GM18907 (cell line): ENCODE data around the gene TTLL5.

Experiments used
- ATAC-seq: cut with Tn5 transposase; IDR thresholded peaks from one replicate; pipeline ENCODE4 v1.9.1; 2021; ENCODE audit warnings: mild to moderate bottlenecking, moderate library complexity; ENCODE audit not compliant: unreplicated experiment

The TTLL5 gene

DNA sequence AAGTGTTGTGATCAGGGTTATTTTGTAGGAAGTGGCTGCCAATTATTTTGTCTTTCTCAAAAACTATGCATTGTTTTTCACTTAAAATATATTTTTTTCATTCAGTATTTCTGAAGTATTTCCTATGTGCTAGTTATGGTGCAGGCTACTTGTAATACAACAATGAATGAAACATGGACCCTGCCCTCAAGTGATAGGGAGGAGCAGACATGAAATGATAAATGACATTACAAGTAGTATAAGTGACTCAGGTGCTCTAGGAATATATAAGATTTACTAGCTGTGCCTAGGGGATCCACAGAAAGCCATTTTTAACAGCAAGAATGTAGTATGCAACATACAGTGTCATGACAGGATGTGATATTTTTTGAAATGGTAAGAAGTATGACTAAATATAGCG, 65.3 kb downstream of the TTLL5 start:
- ATAC-seq = no peak

DNA sequence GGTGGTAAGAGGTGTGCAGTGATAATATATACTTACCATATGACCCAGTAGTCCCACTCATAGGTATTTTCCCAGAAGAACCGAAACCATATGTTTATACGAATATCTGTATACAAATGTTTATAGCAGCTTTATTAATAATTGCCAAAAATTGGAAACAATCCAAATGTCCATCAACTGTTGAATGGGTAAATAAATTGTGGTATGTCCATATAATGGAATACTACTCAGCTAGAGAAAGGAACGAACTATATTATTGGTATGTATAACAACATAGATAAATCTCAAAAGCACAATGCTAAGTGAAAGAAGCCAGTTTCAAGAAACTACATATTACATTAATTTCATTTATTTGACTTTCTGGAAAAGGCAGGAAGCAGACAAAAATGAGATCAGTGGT, 66.1 kb downstream of the TTLL5 start:
- no peak for ATAC-seq

DNA sequence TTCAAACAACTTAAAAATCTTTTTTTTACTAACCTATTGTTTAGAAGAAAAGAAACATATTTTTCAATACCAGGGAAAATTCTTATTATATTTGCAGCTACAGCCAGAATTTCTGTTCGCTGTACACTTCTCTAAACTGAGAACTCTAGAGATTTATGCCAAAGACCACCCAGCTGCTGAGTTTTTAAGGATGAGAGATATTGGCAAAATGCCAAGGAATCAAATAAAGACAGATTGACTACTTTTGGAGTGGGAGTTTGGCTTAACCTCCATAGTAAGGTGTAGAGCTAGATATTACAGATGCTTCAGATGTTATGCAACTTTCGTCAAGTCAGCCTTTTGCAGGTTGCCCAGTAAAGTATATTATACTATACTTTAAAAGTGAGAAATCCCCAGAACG, 71.8 kb downstream of the TTLL5 start:
- no peak for ATAC-seq

DNA sequence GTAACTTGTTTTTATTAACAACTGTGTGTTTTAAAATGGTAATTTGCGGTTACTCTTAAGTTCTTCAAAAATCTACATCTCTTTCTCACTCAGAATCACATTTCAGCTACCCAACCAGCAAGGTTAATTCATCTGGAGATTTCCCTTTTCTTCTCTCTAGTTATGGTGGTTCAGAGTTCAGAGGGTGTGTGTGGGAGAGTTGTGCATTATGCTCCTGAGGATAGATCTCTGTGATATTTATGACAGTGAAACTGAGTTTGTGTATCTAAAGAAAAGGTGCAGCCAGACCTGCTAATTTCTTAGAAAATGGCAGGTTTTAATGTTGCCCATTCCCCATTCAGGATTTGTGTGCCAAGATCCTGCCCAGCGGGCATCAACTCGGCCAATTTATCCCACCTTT, 73.8 kb downstream of the TTLL5 start:
- no peak for ATAC-seq

DNA sequence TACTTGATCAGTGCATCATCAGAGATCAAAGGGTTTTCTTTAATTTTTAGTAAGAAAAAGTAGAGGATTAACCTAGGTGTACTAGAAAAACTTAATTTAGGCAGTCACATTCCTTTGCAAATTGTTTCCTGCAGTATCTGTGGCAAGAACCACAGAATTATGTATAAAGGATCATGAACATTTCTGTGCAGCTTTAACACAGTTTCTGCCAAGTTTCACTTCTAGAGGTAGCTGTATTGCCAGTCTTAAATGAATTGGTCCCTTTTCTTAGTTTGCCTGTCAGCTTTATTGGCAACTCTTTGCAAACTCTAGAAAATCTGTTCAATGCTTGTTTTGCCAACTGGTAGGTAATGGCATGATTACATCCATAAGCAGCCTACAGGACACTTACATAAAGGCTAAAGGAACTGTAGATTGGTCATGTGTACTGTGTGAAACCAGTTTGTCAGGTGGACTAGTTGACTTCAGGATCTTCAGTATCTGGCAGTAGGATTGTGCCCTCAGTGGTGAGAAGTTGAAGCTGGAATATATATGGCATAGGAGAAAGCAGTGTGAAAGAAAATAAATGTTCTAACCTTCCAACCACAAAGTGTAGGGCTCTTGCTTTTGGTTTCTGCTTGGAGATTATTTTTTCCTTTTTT, 75.9 kb downstream of the TTLL5 start:
- no peak for ATAC-seq

DNA sequence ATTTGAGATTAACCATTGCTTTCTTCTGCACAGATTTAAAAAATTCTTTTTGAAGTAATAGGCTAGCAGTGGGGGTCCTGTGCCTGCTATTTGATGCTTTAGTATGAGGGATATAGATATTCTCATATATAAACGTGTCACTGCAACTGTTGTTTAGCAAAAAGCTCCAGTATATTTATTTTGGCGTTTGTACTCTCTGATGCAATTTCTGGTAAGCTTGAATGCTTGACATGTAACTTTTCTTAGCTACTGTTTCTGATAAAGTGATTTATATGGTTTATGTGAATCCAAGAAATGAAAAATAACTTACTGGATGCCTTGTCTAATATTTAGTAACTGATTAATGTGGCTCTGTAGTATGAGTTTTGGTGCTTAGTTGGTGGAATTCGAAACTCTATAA, 77.1 kb downstream of the TTLL5 start:
- no peak for ATAC-seq

DNA sequence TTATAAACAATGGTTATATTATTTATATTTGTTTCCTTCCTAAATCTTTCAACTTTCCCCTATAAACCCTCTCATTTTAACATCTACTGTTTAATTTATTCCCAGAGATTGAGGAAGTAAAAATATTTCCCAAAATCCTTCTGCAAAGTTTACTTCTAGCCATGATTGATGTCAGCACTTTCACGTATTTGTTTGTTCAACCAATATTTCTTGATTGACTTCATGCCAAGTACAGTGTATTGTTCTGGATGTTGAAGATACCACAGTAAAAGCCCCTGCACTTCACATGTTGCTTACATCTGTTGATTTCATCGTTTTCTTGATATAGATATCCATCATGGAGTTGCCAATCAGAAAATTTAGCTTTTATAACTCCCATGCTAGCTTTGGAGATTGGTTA, 81.8 kb downstream of the TTLL5 start:
- ATAC-seq = no peak

DNA sequence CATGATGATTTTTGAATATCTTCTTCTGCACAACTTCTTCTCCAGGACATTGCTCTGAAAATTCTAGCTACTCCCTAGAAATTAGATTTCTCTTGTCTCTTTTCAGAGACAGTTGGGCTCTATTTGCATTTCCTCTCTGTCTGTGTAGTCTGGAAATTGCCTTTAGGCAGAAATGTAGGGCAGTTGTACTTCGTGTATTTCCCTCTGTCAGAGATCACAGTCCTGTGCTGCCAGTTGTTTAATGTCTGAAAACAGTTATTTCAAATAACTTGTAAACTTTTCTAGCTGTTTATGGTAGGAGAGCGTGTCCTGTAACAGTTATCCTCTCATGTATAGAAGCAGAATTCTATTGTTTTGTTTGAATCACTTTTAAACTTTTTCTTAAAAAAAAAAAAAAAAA, 86.9 kb downstream of the TTLL5 start:
- no peak for ATAC-seq

DNA sequence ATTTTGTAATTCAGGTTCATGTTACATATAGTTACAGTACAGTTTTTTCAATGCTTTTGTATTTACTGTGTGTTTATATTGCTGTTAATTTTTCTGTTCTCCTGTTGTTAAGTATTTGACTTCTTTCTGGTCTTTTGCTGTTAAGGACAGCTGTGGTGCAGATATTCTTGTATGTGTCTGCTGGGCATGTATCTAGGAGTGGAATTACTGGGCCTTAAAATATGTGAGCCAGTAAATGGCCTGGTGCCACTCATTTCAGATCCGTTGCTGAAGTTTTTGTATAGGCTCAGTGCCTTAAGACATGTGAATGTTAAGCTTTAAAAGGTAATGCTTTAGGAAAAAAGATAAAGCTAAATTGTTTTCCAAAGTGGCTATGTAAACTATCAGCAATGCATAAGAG, 87.3 kb downstream of the TTLL5 start:
- ATAC-seq = no peak

DNA sequence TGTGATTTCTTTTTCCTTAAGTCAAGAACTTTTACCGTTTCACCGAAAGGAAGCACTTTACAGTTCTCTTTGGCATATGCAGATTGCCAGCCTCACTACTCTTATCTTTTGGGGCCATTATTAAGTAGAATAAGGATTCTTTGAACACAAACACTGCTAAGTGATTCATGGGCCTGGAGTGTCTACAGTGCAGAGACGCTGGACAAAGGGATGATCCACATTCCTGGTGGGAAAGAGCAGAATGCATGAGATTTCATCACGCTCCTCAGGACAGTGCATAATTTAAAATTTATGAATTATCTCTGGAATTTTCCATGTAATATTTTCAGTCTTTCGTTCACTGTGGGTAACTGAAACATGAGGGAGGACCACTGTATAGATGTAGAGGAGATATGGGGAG, 90.2 kb downstream of the TTLL5 start:
- no peak for ATAC-seq

DNA sequence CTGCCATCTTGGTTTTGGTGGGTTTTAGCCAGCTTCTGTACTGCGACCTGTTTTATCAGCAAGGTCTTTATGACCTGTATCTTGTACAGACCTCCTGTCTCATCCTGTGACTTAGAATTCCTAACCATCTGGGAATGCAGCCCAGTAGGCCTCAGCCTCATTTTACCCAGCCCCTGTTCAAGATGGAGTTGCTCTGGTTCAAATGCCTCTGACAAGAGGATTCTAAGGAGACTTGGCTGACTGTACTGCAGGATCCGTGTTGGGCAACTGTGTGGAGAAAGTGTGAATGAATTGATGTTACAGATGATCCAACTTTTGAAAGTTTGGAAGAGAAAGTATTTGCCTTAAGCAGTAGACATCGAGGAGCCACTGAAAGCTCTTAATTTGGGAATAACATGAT, 91.0 kb downstream of the TTLL5 start:
- ATAC-seq = no peak

DNA sequence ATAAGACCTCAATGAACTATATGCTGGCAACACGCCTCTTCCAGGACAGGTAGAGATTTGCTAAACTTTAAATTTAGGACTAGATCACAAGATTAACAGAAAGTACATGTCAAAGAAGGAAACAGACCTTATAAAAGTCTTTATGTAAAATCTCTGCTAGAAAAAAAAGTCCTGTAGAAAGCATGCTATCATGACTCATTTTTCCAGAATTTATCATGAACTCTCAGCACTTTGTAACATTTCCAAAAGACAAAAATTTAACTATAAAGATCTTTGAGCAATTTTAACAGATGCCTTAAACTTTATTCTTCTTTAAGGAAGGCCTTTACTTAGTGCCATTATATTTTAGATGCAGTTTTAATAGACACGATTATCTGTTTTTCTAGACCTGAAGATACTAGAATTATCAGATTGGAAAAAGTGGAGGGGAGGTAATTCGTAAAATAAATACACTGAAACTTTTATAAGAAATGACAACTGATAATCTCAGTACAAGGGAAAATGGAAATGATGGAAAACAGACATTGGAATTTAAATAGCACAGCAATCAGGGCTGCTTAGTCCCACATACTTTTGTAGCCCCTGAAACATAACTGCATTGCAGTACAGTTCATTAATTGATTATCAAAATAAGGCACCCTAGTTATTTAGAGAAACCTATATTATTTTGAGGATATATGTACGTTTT, 92.0 kb downstream of the TTLL5 start:
- ATAC-seq = no peak

DNA sequence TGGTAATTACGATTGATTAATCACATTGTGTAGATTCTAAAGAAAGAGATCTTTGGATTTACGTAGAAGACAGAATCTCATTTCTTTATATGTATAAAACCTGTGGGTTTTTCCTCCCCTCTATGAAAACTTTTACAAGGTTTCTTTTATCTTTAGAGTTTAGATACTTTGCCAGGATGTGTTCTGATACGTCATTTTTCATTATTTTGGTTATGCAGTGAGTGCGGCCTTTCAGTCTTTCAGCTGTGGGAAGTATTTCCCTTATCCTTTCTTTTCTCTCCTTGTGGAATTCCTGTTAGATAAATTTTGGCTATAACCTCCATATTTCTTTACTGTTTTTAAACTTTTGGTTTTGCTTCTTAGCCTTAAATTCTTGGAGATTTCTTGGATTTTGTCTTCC, 92.7 kb downstream of the TTLL5 start:
- no peak for ATAC-seq

DNA sequence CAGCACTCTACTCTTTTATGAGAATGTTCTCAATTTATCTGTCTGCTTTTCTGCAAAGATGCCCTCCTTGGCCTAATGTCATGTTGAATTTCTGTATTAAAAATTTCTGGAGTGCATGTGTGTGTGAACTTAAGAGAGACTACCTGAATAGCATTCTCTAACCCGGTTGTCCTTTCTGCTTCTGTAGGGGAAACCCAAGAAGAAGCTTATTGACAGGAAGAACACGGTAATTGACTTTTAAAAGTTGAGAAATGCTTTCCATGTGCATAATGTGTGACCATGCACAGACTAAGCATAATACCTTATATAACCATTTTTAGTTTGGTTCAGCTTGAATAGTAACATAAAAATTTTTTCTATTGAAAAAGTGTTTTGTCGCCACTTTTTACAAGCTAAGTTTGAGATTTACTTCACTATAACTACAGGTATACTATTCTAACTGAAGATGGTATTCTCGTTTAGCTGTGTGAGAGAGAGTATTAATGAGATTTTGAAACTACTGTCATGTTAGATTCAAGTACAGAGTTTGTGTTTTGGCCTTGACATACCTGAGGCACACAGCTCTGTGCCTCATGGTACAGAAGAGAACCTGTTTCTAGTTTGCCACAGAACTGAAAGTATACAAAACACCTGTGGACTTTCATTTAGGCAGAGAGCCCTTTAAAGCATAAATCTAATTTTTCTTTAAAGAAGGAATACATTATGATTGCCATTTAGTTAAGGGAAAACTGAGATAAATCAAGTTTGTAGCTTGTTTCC, 96.8 kb downstream of the TTLL5 start:
- no peak for ATAC-seq

DNA sequence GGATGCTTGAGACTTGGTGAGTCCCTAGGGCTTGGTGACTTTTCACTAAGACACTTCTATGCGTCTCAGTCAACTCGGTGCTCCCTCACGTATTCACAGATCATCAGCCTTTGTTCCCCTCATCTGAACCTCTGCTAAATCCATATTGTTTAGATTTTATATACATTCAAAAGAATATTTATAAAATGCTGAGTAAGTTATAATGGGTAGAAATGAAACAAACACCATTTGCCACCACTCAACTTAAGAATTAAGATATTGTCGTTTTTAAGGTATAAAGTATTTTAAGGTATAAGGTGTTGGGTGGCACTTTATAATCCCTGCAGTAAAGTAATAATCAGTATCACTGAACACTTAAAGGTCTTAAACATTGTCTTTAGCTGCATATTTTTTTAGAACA, 103.0 kb downstream of the TTLL5 start:
- ATAC-seq = no peak

DNA sequence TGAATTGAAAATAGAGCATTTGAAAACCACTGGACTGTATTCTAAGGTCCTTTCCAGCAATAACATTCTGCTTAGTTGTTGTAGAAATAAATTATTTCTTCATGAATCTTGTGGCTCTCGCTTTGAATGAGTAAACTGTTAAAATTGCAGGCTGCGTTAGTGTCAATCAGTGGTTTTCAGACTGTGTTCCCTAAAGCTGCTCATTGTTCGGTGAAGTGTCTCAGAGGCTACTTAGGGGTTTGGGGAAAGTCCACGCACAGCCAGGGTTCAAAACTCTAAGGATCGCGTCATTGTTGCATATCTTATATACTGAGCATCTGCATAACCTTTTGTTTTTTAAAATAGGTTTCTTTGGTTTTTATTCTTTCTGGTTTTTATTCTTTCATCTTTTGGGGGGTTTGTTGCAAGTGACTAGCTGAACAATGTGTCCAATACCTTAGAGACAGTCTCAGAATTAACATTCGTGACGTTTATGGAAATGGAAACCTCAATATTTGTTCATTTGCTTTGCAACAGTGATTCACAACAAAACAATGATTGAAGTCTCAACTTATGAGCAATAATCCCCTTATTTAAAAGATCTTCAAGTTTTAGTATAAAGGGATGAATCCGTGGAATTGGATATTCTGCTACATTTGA, 108.1 kb downstream of the TTLL5 start:
- ATAC-seq = no peak

DNA sequence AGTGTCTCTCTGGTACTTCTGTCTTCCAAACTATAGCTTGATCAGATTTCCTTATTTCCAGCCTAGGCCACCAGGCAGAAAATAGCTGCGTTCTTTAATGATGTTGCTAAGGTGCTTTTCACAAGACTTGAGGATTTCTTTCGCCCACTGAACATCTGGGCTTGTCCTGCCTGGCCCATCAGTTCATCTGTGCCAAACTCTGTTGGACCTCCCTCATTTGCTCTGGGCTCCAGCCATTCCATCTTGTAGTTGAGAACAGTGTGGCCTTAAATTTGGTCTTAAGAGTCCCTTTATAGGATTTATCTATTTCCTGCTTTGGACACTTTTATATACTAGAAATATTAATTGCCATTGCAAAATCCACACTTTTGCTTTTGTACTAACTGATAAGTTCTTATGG, 109.6 kb downstream of the TTLL5 start:
- ATAC-seq = no peak

DNA sequence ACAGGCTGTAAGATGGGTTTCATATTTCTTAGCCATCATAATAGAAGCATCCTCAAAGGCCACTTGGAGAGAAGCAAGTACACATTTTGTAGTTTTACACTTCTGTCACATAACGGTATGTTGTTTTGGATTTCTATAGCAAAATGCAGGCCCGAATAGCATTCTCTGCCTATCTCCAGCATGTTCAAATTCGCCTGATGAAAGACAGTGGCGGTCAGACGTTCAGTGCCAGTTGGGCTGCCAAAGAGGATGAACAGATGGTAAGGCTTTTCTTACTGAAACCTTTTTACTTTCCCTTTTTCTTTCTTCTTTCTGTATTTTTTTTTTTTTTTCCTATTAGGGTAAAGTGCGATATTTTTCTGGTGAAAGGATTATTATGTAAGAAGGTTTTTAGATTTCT, 110.5 kb downstream of the TTLL5 start:
- ATAC-seq = no peak

DNA sequence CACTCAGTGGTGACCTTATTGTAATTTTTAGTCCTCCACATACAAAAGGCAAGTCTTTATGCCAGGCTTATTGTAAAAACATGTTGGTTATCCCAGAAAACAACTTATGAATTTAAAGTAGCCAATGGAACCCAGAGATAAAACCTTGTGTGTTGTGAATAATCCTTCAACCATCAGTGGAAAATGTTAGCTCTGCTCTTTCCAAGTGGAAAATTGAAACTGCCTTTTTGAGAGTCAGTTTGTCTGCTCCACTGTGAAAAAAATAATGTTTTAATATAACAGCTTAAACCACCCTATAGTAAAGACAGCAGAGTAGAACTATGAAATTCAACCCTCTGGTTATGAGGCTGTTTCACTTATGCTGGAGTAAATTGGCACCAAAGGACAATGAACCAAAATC, 112.0 kb downstream of the TTLL5 start:
- no peak for ATAC-seq

DNA sequence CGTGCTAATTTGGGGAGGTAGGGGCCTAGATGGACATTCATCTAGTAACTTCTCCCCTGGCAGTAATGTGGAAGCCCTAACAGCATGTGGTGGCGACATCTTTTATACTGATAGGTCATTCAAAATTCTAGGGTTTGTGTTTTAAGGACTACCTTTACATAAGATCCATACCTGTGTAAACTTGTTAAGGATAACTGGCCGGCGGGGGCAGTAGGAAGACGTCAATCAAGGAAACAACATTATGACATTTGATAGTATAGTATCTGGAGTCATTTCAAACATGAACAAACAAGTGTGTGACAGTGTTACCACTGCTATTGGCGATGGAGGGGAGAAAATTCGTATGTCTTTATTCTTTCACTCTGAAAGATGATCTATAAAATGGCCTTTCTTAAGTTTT, 120.0 kb downstream of the TTLL5 start:
- ATAC-seq = no peak

DNA sequence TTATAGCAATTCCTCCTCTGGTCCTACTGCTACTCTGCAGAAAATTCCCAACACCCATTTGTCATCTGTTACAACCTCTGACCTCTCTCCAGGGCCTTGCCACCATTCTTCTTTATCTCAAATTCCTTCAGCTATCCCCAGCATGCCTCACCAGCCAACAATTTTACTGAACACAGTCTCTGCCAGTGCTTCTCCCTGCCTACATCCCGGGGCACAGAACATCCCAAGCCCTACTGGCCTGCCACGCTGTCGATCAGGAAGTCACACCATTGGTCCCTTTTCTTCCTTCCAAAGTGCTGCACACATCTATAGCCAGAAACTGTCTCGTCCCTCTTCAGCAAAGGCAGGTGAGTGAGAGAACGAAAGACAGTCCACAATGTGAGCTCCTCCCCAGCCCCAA, 122.1 kb downstream of the TTLL5 start:
- no peak for ATAC-seq
